Gastrocnemius medialis (tissue), 4 donors: Measurements from ENCODE around the gene FLII.

Source experiments
- CTCF ChIP-seq, 5 experiments: fragments of 450-650 bp in 3 of 5; fragments of 200-600 bp in 2 of 5; sonication (generic) in 2 of 5; IDR thresholded peaks in 4 of 5; conservative IDR thresholded peaks in 1 of 5; 1 replicate in 4 of 5; 2 replicates in 1 of 5; pipeline ENCODE4 v1.5.1; 2016 to 2019; ENCODE audit warnings: antibody characterized with exemption in 5 of 5, mild to moderate bottlenecking in 3 of 5, moderate library complexity in 3 of 5
- POLR2A ChIP-seq, 2 donors: fragments of 450-650 bp; IDR thresholded peaks; one replicate each; pipeline ENCODE4 v1.6.1; 2017; ENCODE audit warnings: antibody characterized with exemption in 2 of 2, mild to moderate bottlenecking in 2 of 2, moderate library complexity in 2 of 2

DNA sequence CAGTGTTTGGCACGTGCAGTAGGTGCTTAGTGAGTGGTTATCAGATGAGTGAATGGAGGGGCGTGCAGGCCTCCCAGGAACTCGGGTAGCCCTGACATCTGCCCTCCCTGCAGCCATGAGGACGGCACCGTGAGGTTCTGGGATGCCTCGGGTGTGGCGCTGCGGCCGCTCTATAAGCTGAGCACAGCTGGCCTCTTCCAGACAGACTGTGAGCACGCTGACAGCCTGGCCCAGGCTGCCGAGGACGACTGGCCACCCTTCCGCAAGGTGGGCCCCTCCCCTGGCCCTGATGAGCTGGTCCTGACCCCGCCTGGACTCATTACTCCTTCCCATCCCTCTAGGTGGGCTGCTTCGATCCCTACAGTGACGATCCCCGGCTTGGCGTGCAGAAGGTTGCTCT, 22.0 kb downstream of the FLII start:
- no peak for TF ChIP-seq POLR2A (IDR thresholded peaks at IDR 0.05)
- TF ChIP-seq CTCF (IDR thresholded peaks at IDR 0.05 in 4 of 5, conservative IDR thresholded peaks at IDR 0.05 in 1 of 5), result no peak
